IPS-NIHi11 (cell line): ENCODE measurements around the gene FAAP100.
"Not testable (repeated sequence)": the region's sequence is repeated elsewhere in the genome, so short reads cannot be mapped to it uniquely, and the experiment has no call there.

Experiments used
- DNase-seq: peaks from one replicate; pipeline ENCODE4 v3.0.0; 2012; ENCODE audit warnings: mixed read lengths, low spot score

Gene FAAP100

GRCh38 chr17:81538651-81539570 is 13.2 kb downstream of the FAAP100 start:
- no peak for DNase-seq

- DNase-seq = no peak
Measured at GRCh38 chr17:81537856-81538555, 14.1 kb downstream of the FAAP100 start.

- peak; percentile 92 for DNase-seq
Measured at GRCh38 chr17:81537343-81537855, 14.8 kb downstream of the FAAP100 start.

GRCh38 chr17:81536299-81537290 is 15.6 kb downstream of the FAAP100 start:
- DNase-seq = peak; percentile 72

GRCh38 chr17:81535480-81536298 is 16.5 kb downstream of the FAAP100 start:
- DNase-seq = no peak

GRCh38 chr17:81535007-81535328 is 17.2 kb downstream of the FAAP100 start:
- no peak for DNase-seq

- no peak for DNase-seq
Measured at GRCh38 chr17:81534157-81535006, 17.8 kb downstream of the FAAP100 start.

- DNase-seq = no peak
Measured at GRCh38 chr17:81533339-81534141, 18.6 kb downstream of the FAAP100 start.

- no peak for DNase-seq
Measured at GRCh38 chr17:81532490-81533287, 19.5 kb downstream of the FAAP100 start.

GRCh38 chr17:81531998-81532404 is 20.2 kb downstream of the FAAP100 start:
- not testable (repeated sequence) for DNase-seq

- not testable (repeated sequence) for DNase-seq
Measured at GRCh38 chr17:81531013-81531412, 21.1 kb downstream of the FAAP100 start.

- DNase-seq = no peak
Measured at GRCh38 chr17:81529437-81529803, 22.7 kb downstream of the FAAP100 start.

- DNase-seq = no peak
Measured at GRCh38 chr17:81528651-81529436, 23.3 kb downstream of the FAAP100 start.

- no peak for DNase-seq
Measured at GRCh38 chr17:81528384-81528650, 23.8 kb downstream of the FAAP100 start.

GRCh38 chr17:81527591-81528383 is 24.4 kb downstream of the FAAP100 start, which contains the start of gene FSCN2:
TSS of gene FSCN2 (plus strand) at chr17:81528377. CDS start at chr17:81528532, 155 bp downstream.
- DNase-seq = peak; percentile 55

- no peak for DNase-seq
Measured at GRCh38 chr17:81526662-81527571, 25.2 kb downstream of the FAAP100 start.
